HepG2 (cell line): ENCODE data around the gene MED15. TPM values are rescaled to one million over a fixed set of nuclear protein-coding genes. Genes with fewer than 3 reads are reported as not detected.

Experiments
- CBX5 ChIP-seq: sonication (generic); formaldehyde crosslinking; IDR thresholded peaks from 2 replicates; pipeline ENCODE4 v1.4.0; 2020; ENCODE audit warnings: missing genetic modification reagents, borderline replicate concordance
- DMTF1 ChIP-seq: sonication (generic); formaldehyde crosslinking; IDR thresholded peaks from 2 replicates; pipeline ENCODE4 v1.4.0; 2020; ENCODE audit warnings: mild to moderate bottlenecking, missing genetic modification reagents
- FIP1L1 ChIP-seq: fragments of 200-400 bp; formaldehyde crosslinking; IDR thresholded peaks from 2 replicates; pipeline ENCODE4 v1.6.1; 2018; ENCODE audit warnings: low read depth, mild to moderate bottlenecking, low read length, moderate library complexity, borderline replicate concordance; ENCODE audit not compliant: insufficient read depth
- ISL2 ChIP-seq: sonication (generic); formaldehyde crosslinking; IDR thresholded peaks from 2 replicates; pipeline ENCODE4 v1.5.0; 2020; ENCODE audit warnings: missing genetic modification reagents
- ISX ChIP-seq: sonication (generic); formaldehyde crosslinking; conservative IDR thresholded peaks from 2 replicates; pipeline ENCODE4 v1.5.0; 2020; ENCODE audit warnings: missing genetic modification reagents
- KLF9 ChIP-seq: IDR thresholded peaks from 2 replicates; pipeline ENCODE4 v1.6.1; 2016; ENCODE audit warnings: low read depth
- MYNN ChIP-seq: sonication (generic); formaldehyde crosslinking; IDR thresholded peaks from 2 replicates; pipeline ENCODE4 v1.4.0; 2020; ENCODE audit warnings: mild to moderate bottlenecking, low read depth, missing genetic modification reagents
- PHF8 ChIP-seq: sonication (generic); formaldehyde crosslinking; IDR thresholded peaks from 2 replicates; pipeline ENCODE4 v1.5.0; 2020; ENCODE audit warnings: missing genetic modification reagents
- RBFOX2 ChIP-seq: fragments of 200-400 bp; formaldehyde crosslinking; IDR thresholded peaks from 2 replicates; pipeline ENCODE4 v1.6.1; 2017; ENCODE audit warnings: low read depth, mild to moderate bottlenecking, low read length
- RCOR2 ChIP-seq: IDR thresholded peaks from 2 replicates; pipeline ENCODE4 v1.6.1; 2016; ENCODE audit warnings: missing biosample characterization, missing genetic modification reagents
- SIX4 ChIP-seq: sonication (generic); formaldehyde crosslinking; IDR thresholded peaks from 2 replicates; pipeline ENCODE4 v1.4.0; 2020; ENCODE audit warnings: missing genetic modification reagents
- TOPORS ChIP-seq: sonication (generic); formaldehyde crosslinking; IDR thresholded peaks from 2 replicates; pipeline ENCODE4 v1.8.0; 2023; ENCODE audit warnings: mild to moderate bottlenecking, missing genetic modification reagents
- XBP1 ChIP-seq: sonication (generic); formaldehyde crosslinking; IDR thresholded peaks from 2 replicates; pipeline ENCODE4 v1.5.0; 2020; ENCODE audit warnings: missing genetic modification reagents
- ZNF605 ChIP-seq: sonication (generic); formaldehyde crosslinking; IDR thresholded peaks from 2 replicates; pipeline ENCODE4 v1.8.0; 2022; ENCODE audit warnings: mild to moderate bottlenecking, missing genetic modification reagents
- ZNF7 ChIP-seq: IDR thresholded peaks from 2 replicates; pipeline ENCODE4 v1.6.1; 2016; ENCODE audit warnings: missing biosample characterization, missing genetic modification reagents
- ZSCAN21 ChIP-seq: sonication (generic); formaldehyde crosslinking; IDR thresholded peaks from 2 replicates; pipeline ENCODE4 v1.8.0; 2022; ENCODE audit warnings: mild to moderate bottlenecking, missing genetic modification reagents, moderate library complexity, borderline replicate concordance
- polyA plus RNA-seq, 8 experiments: library from polyadenylated mRNA; depleted of rRNA in 3 of 8; stranded (reverse) in 7 of 8; unstranded in 1 of 8; fragments of >200 nt; fragmentation: Illumina TruSeq in 4 of 8; extraction: Trizol in 4 of 8; gene quantifications; 2 replicates each; pipeline versions ENCODE4 v1.2.1 to v1.2.3, GENCODE V29; 2011 to 2016; ENCODE audit warnings: low read depth in 4 of 8, missing spikeins in 1 of 8, mixed read lengths in 1 of 8; ENCODE audit not compliant: insufficient read depth in 1 of 8
- total RNA-seq, 5 experiments: library from RNA; depleted of rRNA; stranded (reverse); fragments of >200 nt; fragmentation: Illumina TruSeq; extraction: Trizol; gene quantifications; 2 replicates each; pipeline ENCODE4 v1.2.3, GENCODE V29; 2016; ENCODE audit warnings: low read depth in 1 of 5
- TF ChIP-seq, protein P1 (sequence below): sonication (generic); formaldehyde crosslinking; IDR thresholded peaks from 2 replicates; pipeline ENCODE4 v1.5.0; 2020; ENCODE audit warnings: mild to moderate bottlenecking, missing genetic modification reagents, moderate library complexity
- TF ChIP-seq, protein P2 (sequence below): sonication (generic); formaldehyde crosslinking; IDR thresholded peaks from 2 replicates; pipeline ENCODE4 v1.4.0; 2020; ENCODE audit warnings: mild to moderate bottlenecking, missing genetic modification reagents
- TF ChIP-seq, protein P3 (sequence below): sonication (generic); formaldehyde crosslinking; IDR thresholded peaks from 2 replicates; pipeline ENCODE4 v1.8.0; 2022; ENCODE audit warnings: mild to moderate bottlenecking, missing genetic modification reagents; ENCODE audit not compliant: insufficient replicate concordance
- TF ChIP-seq, protein P4 (sequence below): sonication (generic); formaldehyde crosslinking; IDR thresholded peaks from 2 replicates; pipeline ENCODE4 v1.4.0; 2020; ENCODE audit warnings: low read depth, mild to moderate bottlenecking, missing genetic modification reagents

The MED15 gene
- total and polyA plus RNA-seq, 2 of the 13 experiments (the other 11 are each of a cell fraction or from before 2014, with no cell fraction given): 14.3 to 27.0 TPM

DNA sequence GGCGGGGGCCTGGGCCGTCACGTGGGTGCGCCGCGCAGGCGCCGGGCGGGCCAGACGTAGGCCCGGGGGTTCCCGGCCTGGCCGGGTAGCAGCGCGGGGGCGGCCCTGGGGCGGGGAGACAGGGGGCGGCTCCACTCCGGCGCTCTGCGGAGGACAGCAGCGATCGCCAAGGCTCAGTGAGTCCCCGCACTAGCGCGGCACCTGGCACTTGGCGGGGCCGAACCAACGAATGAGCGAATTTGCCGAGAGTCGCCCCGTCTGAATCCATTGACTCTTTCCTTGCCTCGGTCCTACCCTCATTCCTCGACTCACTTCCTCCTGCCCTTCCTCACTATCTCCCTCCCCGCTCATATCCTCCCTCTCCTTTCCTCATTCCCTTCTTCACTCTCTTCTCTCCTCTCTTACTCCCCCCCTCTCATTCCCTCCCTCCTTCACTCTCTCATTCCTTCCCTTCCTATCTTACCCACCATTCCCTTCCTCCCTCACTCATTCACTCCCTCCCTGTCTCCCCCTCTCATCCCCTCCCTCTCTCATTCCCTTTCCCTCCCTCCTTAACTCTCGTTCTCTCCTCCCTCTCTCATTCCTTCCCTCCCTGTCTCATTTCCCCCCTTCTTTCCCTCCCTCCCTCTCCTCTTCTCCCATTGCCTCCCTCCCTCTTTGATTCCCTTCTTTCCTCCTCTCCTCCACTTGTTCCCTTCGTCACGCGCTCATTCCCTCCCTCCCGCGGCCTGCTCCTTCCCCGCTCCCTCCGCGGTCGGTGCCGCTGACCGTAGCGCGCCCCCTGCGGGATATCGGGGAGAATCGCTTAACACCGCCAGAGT lies 11.3 kb upstream of the MED15 start (continued):
- TF ChIP-seq CBX5 (no peak), ISL2 (CRISPR knock-in tag) (no peak), PHF8 (peak; percentile 58), ZNF605 (CRISPR knock-in tag) (no peak), RBFOX2 (peak; percentile 52), DMTF1 (CRISPR knock-in tag) (0 out of 2 replicates have a peak, but pooled peaks have one; percentile 52), KLF9 (CRISPR knock-in tag) (no peak; the same call in 1 of the 2 replicates), XBP1 (CRISPR knock-in tag) (no peak), ISX (CRISPR knock-in tag) (no peak), ZSCAN21 (CRISPR knock-in tag) (no peak), RCOR2 (CRISPR knock-in tag) (no peak), SIX4 (CRISPR knock-in tag) (no peak), ZNF7 (CRISPR knock-in tag) (no peak), FIP1L1 (no peak), MYNN (peak; percentile 72; the same call in 1 of the 2 replicates), TOPORS (CRISPR knock-in tag) (0 out of 2 replicates have a peak, but pooled peaks have one; percentile 11)
- TF ChIP-seq, protein P1, sequence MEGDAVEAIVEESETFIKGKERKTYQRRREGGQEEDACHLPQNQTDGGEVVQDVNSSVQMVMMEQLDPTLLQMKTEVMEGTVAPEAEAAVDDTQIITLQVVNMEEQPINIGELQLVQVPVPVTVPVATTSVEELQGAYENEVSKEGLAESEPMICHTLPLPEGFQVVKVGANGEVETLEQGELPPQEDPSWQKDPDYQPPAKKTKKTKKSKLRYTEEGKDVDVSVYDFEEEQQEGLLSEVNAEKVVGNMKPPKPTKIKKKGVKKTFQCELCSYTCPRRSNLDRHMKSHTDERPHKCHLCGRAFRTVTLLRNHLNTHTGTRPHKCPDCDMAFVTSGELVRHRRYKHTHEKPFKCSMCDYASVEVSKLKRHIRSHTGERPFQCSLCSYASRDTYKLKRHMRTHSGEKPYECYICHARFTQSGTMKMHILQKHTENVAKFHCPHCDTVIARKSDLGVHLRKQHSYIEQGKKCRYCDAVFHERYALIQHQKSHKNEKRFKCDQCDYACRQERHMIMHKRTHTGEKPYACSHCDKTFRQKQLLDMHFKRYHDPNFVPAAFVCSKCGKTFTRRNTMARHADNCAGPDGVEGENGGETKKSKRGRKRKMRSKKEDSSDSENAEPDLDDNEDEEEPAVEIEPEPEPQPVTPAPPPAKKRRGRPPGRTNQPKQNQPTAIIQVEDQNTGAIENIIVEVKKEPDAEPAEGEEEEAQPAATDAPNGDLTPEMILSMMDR: peak; percentile 95
- TF ChIP-seq, protein P2, sequence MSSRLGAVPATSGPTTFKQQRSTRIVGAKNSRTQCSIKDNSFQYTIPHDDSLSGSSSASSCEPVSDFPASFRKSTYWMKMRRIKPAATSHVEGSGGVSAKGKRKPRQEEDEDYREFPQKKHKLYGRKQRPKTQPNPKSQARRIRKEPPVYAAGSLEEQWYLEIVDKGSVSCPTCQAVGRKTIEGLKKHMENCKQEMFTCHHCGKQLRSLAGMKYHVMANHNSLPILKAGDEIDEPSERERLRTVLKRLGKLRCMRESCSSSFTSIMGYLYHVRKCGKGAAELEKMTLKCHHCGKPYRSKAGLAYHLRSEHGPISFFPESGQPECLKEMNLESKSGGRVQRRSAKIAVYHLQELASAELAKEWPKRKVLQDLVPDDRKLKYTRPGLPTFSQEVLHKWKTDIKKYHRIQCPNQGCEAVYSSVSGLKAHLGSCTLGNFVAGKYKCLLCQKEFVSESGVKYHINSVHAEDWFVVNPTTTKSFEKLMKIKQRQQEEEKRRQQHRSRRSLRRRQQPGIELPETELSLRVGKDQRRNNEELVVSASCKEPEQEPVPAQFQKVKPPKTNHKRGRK (CRISPR knock-in tag): peak; percentile 99
- TF ChIP-seq, protein P3, sequence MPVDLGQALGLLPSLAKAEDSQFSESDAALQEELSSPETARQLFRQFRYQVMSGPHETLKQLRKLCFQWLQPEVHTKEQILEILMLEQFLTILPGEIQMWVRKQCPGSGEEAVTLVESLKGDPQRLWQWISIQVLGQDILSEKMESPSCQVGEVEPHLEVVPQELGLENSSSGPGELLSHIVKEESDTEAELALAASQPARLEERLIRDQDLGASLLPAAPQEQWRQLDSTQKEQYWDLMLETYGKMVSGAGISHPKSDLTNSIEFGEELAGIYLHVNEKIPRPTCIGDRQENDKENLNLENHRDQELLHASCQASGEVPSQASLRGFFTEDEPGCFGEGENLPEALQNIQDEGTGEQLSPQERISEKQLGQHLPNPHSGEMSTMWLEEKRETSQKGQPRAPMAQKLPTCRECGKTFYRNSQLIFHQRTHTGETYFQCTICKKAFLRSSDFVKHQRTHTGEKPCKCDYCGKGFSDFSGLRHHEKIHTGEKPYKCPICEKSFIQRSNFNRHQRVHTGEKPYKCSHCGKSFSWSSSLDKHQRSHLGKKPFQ (CRISPR knock-in tag): no peak
- TF ChIP-seq, protein P4, sequence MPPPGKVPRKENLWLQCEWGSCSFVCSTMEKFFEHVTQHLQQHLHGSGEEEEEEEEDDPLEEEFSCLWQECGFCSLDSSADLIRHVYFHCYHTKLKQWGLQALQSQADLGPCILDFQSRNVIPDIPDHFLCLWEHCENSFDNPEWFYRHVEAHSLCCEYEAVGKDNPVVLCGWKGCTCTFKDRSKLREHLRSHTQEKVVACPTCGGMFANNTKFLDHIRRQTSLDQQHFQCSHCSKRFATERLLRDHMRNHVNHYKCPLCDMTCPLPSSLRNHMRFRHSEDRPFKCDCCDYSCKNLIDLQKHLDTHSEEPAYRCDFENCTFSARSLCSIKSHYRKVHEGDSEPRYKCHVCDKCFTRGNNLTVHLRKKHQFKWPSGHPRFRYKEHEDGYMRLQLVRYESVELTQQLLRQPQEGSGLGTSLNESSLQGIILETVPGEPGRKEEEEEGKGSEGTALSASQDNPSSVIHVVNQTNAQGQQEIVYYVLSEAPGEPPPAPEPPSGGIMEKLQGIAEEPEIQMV (CRISPR knock-in tag): peak; percentile 68; the same call in 1 of the 2 replicates
